Activated CD4-positive, alpha-beta T cell treated with anti-CD3 and anti-CD28 coated beads, Interleukin-2, amount 50 U/mL, for 48 hours (primary cell): ENCODE measurements around the gene ADAM10.

Experiments used
- DNase-seq, 2 experiments: peaks; one replicate each; pipeline ENCODE4 v3.0.0-alpha.2; 2020

The ADAM10 gene

DNA sequence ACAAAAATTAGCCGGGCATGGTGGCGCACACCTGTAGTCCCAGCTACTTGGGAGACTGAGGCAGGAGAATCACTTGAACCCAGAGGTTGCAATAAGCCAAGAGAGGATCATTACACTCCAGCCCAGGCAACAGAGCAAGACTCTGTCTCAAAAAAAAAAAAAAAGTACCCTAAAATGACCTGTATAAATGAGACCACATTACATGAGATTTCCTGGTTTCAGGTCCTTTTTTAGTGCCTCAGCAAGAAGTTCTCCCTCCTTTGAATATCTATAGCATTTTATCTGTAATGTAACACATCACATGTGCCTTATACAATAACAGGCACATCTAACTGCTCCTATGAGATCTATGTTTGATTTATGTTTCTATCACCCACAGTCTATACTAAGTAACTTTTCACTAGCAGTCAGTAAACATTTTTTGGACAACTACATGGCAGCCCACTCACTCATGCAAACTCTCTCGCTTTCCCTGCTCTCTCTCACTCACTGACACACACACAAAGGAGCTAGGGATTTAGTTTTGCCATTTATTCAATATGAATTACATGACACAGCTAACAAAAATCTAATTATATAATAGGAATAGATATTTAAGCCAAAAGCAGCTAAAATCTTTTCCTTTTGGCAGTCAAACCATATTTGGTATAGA, 34.1 kb downstream of the ADAM10 start:
- DNase-seq, result no peak

DNA sequence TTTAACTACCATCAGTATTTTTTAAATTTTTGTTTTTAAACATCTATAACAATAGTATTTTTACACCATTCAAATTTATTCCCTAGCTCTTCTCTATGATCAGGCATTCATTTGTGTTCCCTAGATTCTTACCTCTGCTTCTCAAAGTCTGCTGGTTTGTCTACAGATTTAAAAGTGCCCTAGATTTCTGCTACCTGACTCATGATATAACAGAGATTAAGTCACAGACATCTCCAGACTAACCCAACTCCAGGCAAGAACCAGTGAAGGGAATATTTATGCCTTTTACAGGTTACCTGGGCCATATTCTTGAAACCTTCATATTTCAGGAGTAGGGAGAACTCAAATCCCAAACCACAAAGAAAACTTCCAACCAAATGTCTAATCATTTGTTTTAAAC, 38.8 kb downstream of the ADAM10 start:
- no peak for DNase-seq

DNA sequence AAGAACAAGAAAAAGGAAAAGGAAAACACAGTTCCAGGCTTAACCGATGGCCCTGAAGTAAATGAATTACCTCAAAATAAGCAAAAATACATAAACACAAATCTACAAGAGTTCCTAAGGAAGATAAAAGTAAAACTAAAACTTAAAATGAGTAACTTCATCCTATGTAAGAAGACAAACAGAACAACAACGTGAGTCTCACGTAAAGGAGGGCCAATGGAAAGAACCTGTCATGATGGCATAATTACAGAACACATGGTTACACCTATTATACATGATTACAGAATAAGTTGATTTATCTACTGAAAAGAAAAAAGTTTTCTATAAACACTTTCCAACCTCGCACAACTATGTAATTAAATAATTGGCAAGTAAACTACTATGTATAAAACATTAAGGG, 42.1 kb downstream of the ADAM10 start:
- DNase-seq, result no peak

DNA sequence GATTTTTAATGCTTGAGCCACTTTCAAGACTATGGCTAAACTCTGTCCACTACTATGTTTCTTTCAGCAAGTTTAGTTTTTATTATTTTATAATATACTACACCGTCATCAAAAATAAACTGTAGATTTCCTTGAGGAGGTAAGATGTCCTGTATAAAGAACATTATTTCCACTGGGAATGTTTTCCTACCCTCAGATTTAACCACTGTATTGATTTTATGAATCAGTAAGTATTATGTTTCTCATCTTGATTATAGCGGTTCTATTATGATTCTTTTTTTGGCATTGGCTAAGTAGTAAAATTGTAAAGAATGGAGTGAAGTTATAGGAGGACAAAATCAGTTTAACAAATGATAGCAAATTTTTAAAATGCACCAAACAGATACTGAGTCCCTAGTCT, 44.4 kb downstream of the ADAM10 start:
- no peak for DNase-seq

DNA sequence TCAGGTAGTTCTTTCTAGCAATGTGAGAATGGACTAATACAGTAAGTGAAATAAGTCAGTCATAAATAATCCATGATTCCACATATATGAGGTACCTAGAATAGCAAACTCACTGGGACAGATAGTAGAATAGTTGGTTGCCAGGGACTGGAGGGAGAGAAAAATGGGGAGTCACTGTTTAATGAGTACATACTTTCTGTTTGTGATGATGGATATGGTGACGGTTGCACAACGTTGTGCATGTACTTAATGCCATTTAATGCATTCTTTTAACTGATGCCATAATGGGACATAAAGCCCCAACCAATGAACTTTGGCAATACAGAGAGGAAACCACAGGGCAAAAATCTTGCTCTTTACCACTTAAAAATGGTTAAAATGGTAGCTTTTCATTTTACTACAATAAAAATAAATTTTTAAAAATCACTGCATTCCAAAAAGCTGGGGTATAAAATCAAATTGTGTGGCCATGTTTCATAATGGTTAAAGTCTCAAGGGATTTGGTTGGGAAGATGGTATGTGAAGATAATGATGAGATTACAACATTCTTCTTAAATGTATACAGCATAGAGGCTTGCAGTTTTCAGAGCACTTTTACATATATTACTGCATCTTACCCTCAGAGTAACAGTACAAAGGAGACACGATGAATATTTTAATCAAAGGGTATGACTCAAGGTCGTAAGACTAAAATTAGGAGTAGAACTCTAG, 45.2 kb downstream of the ADAM10 start:
- no peak for DNase-seq

DNA sequence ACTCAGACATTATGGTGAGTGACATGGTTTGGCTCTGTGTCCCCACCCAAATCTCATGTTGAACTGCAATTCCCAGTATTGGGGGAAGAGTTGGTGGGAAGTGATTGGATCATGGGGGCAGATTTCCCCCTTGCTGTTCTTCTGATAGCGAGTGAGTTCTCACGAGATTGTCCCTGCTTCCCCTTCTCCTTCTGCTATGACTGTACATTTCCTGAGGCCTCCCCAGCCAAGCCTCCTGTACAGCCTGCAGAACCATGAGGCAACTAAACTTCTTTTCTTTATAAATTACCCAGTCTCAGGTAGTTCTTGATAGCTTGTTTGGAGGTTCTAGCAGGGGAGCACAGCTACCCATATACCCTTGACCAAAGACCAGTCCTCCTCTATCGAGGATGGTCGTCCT, 45.9 kb downstream of the ADAM10 start:
- DNase-seq, result no peak

DNA sequence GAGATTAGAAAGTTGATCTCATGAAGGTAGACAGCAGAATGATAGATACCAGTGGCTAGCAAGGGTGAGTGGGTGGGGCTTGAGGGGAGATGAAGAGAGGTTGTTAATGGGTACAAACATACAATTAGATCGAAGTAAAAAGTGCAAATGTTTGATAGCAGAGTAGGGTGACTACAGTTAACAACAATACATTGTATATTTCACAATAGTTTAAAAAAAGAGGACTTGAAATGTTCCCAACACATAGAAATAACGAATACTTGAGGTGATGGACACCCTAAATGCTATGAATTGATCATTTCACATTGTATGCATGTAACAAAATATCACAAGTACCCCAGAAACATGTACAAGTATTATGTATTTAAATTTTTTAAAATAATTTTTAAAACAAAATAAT, 47.3 kb downstream of the ADAM10 start:
- DNase-seq, result no peak

DNA sequence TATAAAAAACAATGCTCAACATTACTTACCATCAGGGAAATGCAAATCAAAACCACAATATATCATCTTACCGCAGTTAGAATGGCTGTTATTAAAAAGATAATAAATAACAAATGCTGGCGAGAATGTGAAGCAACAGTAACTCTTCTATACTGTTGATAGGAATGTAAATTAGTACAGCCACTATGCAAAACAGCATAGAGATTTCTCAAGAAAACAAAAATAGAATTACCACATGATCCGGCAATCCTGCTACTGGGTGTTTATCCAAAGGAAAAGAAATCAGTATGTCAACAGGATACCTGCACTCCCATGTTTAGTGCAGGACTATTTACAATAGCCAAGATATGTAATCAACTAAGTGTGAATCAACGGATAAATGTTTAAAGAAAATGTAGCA, 48.1 kb downstream of the ADAM10 start:
- no peak for DNase-seq

DNA sequence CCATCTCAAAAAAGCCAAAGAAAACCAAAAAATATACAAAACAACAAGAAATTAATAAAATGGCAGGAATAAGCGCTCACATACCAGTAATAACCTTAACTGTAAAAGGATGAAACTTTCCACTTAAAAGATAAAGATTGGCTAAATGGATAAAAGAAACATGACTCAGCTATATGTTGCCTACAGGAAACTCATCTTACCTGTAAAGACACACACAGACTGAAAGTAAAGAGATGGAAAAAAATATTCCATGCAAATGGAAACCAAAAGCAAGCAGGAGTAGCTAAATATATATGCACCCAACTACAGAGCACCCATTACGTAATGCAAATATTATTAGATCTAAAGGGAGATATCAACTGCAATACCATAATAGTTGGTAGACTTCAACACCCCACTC, 49.7 kb downstream of the ADAM10 start:
- no peak for DNase-seq

DNA sequence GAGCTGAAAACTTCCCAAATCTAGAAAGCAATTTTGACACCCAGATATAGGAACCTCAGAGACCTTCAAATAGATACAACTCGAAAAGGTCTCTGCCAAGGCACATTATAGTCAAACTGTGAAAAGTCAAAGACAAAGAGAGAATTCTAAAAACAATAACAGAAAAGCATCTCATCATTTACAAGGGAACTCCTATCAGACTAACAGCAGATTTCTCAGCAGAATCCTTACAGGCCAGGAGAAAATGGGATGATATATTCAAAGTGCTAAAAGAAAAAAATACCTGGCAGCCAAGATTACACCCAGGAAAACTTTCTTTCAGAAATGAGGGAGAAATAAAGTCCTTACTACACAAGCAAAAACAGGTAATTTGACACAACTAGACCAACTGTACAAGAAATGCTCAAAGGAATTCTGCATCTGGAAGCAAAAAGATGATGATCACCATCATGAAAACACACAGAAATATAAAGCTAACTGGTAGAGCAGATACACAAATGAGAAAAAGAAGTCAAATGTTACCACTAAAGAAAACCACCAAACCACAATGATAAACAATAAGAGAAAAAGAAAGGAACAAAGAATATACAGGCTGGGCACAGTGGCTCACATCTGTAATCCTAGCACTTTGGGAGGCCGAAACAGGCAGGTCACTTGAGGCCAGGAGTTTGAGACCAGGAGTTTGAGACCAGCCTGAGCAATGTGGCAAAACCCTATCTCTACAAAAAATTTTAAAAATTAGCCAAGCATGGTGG, 50.4 kb downstream of the ADAM10 start:
- DNase-seq, result no peak

DNA sequence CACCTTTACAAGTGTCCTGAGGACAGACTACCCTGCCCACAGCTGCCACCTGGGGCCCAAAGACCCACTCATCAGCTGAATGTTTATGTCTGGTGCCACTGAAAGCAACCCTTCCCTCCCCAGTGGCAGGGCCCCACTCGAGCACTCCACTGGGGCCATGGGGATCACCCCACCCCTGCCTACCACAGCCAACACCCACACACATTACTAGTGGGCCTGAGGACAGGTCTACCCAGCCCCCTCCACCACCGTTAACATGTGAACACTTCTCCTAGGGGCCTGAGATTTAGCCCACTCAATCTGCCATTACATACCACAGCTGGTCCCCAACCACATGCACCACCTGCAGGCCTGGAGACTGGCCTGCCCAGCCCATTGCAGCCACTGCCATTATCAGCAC, 52.3 kb downstream of the ADAM10 start:
- DNase-seq, result no peak

DNA sequence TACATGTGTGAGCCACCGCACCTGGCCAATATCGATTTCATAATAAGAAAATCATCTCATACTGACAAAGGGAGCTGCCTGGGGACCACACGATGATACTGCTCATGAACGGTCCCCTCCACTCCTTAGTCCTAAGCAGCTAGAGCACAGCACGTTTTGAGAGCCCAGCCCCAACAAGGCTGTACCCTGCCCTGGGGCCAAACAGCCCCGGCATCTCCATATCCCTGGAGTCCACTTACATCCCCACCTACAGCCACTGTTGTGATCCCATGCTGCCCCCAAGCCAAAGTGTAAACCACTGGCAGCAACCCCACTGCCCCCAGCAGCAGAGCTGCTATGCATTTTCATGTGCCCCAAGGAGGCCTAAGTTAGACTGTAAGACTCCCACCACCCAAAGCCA, 52.8 kb downstream of the ADAM10 start:
- DNase-seq, result no peak

DNA sequence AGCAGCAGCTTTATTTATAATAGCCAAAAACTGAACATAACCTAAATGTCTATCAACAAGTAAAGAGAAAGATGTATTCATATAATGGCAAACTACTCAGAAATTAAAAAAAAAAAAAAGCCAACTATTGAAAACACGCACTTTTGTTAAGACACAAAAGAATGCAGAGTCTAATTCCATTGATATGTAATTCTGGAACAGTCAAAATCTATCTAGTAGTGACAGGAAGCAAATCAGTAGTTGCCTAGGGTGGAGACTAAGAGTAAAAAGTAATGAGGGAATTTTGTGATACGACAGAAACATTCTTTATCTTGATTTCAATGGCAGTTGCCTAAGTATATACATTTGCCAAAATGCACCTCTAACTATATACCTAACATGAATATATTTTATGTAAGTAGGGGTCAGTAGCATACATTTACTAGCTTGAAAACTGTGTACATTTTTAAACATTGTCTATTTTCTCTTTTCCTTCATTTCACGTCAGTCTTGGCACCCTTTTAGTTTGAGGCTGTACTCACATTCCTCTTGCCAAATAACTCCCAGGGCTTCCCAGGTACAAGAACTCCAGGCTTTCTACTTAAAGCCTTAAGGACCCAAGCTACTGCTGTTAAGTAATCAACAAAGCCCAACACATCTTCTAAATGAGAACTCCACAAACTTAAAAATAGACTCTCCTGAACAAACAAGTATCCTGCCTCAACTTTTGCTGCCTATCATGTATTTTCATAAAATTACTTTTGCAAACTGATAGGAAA, 54.7 kb downstream of the ADAM10 start:
- DNase-seq, result no peak

DNA sequence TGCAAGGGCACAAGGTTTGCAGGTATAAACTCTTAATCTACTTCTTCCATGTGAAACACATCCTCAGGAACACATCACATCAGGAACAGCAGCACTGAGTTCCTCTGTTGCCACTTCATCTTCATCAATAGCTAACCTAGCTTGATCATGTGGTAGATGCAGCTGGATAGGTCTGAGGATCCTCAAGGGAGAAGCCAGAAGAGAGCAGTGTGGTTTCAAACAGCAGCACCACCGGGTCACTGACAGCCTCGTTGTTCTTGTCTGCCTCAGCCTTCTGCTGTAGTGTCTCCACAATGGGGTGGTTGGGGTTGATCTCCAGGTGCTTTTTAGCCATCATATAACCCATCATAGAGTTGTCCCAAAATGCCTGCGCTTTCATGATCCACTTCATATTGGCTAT, 58.8 kb downstream of the ADAM10 start:
- no peak for DNase-seq

DNA sequence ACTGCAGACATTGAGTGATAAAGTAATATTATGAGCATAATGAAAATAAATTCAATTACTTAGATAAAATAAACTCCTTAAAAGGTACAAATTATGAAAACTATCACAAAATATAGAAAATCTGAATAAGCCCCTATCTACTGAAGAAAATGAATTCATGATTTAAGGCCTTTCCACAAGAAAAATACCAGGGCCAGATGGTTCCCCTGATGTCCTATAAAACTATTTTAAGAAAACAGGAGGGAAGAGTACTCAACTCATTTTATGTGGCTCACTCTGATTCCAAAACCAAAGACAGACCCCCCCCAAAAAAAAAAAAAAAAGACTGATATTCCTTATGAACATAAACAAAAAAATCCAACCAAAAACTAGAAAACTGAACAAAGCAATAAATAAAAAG, 59.9 kb downstream of the ADAM10 start:
- DNase-seq, result no peak

DNA sequence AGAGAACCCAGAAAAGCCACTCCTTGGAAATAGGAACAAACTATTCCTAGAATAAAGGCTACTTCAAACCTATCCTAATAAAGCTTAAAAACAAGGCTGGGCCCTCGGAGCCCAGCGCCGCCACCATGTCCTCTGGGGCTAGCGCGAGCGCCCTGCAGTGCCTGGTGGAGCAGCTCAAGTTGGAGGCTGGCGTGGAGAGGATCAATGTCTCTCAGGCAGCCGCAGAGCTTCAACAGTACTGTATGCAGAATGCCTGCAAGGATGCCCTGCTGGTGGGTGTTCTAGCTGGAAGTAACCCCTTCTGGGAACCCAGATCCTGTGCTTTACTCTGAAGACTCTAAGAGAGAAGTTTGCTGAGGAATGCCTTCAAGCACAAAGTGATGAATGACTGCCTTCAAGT, 63.2 kb downstream of the ADAM10 start:
- no peak for DNase-seq

DNA sequence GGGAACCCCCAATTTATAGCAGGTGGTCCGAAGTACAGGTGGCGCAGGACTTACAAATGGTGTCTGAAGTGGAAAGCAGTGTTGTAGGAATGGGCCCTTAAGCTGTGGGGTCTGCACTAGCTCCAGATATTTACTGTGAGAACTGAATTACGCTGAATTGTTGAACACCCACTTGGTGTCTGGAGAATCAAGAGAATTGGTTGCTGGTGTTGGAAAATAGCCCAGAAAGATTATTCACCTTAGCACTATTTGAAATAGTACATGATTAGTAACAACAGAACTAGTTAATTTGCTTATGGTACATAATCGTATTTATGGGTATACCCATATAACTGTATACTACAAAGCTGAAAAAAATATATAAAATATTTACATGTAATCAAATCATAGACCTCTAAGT, 64.8 kb downstream of the ADAM10 start:
- DNase-seq, result no peak

DNA sequence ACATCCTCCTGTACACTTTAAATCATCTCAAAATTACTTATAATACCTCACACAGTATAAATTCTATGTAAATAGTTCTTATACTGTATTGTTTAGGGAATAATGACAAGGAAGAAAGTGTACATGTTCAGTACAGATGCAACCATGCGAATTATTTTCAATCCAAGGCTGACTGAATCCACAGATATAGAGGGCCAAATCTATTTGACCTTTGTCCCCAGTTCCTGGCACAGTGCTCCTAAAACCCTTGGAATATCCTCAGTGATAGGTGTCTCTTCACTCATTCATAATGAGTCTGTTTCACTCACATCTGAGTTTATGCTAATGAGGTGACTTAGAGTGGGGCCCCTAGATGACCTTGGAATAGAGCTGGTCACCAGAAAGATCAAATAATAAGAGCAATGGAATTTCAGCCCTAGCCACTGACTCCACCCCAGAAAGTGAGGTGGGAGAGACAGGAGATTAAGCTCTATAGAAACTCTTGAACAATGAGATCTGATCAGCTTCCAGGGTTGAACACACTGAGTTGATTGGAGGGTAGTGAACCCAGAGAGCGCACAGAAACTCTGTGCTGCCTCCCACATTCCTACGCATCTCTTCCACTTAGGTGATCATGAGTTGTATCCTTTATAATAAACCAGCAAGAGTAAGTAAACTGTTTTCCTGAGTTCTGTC, 65.3 kb downstream of the ADAM10 start:
- DNase-seq, result no peak

DNA sequence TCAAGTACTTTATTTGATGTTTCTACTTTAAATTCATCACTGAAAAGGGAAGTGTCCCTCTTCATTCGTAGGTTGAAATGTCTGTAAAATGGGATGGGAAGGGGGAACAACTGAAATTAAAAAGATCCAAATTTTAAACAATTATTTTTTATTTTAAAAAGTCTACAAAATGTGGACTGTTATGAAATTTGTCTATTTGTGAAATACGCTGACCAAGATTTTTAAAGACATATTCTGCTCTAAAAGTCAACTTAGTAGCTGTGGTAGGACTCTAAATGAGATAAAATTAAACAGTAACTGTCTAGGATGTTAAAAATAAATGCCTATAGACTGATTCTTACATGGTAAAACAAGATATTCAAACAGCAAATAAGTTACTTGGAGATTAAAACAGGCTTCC, 67.3 kb downstream of the ADAM10 start:
- no peak for DNase-seq

DNA sequence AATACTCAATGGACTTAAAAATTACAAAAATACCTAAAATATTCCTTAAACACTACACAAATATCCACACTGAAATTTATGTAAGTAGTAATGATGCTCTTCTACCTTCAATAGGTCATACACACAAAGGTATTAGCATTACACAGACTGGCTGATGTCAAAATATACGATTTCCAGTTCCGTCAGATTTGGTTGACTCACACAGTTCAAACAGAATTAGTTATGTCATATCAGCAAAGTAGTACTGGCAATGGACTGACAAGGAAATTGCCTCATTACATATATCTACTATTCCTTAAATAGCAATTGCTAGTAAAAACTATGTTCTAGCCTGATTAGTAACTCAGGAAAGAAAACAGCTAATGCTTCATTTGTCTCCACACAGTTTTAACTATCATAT, 70.8 kb downstream of the ADAM10 start:
- no peak for DNase-seq

DNA sequence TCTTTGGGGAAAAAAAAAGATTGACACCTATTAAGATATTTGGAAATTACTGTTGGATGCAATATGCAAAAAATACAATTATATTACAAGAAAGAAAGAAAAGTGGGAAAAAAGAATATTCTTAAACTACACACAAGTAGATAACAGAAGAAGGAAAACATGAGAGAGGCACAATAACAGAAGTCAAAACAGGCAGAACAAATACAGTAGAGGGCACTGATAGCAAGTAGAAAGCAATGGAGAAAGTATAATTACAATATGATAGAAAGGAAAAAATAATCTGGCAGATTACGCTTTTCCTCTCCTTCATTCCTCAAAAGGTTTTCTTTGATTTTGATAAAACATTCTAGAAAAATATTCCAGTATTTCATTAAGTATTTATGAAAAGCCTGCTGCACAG, 72.1 kb downstream of the ADAM10 start:
- DNase-seq, result no peak

DNA sequence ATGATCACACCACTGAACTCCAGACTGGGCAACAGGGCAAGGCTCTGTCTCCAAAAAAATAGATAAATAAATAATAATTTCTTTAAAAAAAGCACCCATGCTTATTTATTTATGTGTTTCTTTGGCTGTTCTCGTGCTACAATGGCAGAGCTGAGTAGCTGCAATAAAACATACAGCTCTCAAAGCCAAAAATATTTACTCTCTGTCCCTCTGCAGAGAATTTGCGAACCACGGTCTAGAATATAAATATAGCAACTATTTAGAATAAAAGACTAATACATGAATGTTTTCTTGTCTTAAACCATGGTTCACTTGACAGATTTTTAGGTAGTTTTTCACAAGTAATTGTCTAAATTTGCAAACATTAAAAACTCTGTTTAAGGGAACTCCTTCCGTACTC, 72.7 kb downstream of the ADAM10 start:
- no peak for DNase-seq

DNA sequence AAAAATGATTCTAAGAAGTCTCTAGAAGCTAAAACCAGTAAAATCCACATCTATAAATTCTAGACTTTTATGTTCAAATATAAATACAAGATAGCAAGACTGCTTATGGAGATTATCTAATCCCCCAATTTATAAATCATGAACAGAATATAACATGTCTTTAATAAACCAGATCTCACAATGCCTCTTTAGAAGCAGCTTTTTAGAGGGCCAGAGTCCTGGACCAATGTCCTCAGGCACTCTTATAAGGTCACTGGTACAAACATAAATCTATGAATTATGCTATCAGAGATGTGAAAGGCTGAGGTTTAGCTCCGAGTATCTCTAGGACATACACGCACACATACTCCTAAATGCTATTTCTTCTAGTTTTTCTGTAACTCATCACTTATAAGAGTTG, 78.3 kb downstream of the ADAM10 start:
- no peak for DNase-seq
